DMS53 treated with DMSO at 0.1 percent for 48 hours (cell line): ENCODE results near the gene ZNF446.
A peak's percentile ranks its signal among the peaks of the same experiment; 100 is the strongest.
"Not testable (repeated sequence)": the region's sequence is repeated elsewhere in the genome, so short reads cannot be mapped to it uniquely, and the experiment has no call there.

Experiments
- DNase-seq: peaks from one replicate; lab custom pipeline; 2025; ENCODE audit not compliant: unreplicated experiment; lab: John Stamatoyannopoulos, UW

Gene ZNF446

DNA sequence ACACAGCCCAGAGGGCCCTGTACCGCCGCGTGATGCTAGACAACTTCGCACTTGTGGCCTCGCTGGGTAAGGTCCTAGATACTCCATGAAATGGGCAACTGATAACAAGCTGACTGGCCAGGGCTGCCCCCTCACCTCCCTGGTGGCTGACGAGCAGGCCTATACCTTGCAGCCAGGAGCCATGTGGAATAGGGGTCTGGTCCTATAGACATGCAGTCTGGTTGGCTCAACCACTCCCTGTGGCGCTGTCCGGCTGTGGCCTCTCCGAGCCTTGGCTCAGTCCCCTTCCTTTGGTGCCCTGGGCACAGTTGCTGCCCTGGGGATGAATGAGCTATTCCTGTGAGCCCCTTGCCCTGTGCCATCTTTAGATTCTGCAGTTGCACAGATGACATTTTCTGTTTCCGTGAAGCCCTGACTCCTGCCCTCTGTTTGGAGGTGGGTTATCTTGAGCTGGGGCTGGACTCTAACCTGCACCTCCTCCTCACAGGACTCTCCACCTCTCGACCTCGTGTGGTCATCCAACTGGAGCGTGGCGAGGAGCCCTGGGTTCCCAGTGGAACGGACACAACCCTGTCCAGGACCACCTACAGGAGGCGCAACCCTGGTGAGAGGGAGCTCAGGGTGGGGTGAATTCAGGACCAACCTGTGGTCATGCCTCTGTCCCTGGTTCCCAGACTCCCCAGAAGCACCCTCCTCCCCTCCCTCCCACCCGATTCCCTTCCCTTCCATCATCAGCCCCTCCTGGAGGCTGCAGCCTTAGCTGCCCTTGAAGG is 6.7 kb upstream of the ZNF446 start:
- DNase-seq, result no peak

DNA sequence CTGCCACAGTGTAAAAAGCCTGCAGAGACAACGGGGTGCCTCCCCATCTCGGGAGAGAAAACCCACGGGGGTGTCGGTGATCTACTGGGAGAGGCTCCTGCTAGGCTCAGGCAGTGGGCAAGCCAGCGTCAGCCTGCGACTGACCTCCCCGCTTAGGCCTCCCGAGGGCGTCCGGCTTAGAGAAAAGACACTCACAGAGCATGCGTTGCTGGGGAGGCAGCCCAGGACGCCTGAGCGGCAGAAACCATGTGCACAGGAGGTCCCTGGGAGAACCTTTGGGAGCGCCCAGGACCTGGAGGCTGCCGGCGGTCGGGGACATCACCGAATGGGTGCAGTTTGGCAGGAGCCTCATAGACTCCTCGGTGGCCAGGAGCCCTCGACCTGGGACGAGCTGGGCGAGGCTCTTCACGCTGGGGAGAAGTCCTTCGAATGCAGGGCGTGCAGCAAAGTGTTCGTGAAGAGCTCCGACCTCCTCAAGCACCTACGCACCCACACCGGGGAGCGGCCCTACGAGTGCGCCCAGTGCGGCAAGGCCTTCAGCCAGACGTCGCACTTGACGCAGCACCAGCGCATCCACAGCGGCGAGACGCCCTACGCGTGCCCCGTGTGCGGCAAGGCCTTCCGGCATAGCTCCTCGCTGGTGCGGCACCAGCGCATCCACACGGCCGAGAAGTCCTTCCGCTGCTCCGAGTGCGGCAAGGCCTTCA is 5.2 kb upstream of the ZNF446 start:
- DNase-seq, result not testable (repeated sequence)

GRCh38 chr19:58471736-58472135 is 4.4 kb upstream of the ZNF446 start:
- no peak for DNase-seq

GRCh38 chr19:58473775-58474174 is 2.4 kb upstream of the ZNF446 start:
- DNase-seq, result no peak

DNA sequence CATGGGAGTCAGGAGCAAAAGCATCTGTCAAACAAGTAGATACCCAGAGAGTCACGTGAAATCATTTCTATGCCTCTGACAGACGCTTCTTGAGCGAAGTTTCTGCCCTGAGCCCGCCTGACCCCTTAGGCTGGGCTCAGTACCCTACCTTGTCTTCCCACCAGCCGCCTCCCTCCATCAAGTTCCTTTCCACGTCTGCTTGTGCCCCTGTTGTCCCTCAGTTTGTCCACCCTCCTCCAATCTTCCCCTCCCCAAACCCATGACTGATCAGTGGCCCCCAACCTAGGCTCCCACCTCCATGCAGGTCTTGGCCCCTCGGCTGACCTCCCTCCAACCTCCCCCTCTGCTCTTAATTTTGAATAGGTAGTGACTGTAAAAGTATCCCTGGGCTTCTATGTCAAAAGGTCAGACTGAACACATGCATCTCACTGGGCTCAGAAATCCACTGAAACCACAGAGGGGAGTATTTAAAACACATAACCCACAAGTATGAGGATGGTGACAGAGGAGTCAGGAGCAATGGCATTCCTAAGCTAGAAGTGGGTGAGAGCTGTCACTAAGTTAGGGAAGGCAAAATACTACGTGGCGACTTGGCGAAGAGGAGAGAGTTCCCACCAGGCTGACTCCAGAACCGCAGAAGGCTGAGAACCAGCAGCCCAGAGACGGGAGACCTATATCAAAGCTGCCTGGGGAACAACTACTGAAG is 1.7 kb upstream of the ZNF446 start:
- DNase-seq, result no peak

DNA sequence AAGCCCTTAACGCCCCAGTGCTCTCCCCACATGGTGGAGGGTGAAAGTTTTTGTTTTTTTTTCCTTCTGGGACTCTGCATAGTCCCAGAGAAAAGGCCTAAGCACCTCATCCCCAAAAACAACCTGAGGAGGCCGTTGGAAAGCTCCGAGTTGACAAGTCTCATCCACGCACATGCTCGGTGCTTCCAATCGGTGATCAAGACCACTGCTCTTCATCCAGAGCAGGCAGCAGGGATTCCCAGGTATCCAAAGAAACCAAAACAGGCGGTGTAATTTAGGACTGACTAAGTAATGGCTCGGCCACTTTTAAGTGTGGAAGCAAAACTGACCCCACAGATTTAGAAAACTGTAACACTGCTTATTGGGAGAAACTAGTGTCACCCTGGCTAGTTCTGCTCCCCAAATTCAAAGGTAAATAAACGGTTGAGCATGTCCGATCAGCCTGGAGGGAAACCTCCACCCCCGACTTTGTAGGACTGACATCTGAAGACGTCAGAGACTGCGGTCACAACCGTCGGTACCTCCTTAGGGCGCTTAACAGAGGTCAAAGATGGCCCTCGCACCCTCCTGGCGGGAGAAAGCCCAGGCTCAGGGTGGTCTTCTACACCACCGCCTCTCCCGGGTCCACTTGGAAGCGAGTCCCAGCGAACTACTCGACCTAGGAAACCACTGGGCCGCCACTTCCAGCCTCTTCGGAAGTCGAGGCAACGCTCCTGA is 997 bp upstream of the ZNF446 start:
- DNase-seq, result peak; percentile 30

DNA sequence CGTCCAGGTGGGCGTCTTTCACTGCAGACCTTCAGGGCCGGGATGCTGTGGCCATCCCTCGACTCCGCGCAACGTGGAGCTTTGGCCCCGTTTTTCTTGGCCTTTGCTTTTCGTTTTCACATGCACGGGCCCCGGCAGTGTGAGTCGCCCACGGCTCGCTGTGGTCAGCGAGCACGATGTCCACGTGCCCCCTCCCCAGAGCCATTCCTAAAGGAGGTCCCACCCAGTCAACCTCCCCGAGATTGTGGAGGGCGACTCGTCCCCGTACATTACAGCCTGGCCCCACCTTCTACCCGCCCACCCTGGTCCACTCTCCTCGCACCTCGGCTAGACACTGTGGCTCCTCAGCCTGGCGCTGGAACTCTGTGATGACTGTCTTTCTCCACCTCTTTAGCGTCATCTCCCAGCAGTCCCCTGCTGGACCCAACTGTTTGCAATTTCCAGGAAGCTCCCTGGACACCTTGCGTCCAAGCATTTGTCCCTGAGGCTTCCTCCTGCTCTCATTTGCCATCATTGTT is 405 bp downstream of the ZNF446 start:
- peak; percentile 12 for DNase-seq

GRCh38 chr19:58477130-58477529 is 978 bp downstream of the ZNF446 start:
- no peak for DNase-seq

GRCh38 chr19:58477871-58478270 is 1.7 kb downstream of the ZNF446 start:
- no peak for DNase-seq

DNA sequence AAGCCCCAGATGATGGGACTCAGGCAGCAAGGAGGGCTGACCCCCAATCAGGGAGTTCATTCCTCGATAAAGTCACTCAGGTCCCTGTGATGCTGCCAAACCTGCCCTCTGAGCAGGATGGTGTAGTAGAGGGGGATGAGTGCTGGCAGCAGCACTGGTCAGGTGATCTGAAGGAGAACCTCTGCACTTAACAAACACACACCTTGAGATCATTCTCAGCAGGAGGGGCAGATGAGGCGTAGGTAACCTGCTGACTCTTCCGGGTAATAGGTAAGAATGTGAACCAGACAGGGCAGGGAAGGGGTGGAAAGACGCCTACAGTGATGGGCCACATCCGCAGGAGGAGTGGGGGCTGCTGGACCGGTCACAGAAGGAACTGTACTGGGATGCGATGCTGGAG is 3.2 kb downstream of the ZNF446 start:
- no peak for DNase-seq

DNA sequence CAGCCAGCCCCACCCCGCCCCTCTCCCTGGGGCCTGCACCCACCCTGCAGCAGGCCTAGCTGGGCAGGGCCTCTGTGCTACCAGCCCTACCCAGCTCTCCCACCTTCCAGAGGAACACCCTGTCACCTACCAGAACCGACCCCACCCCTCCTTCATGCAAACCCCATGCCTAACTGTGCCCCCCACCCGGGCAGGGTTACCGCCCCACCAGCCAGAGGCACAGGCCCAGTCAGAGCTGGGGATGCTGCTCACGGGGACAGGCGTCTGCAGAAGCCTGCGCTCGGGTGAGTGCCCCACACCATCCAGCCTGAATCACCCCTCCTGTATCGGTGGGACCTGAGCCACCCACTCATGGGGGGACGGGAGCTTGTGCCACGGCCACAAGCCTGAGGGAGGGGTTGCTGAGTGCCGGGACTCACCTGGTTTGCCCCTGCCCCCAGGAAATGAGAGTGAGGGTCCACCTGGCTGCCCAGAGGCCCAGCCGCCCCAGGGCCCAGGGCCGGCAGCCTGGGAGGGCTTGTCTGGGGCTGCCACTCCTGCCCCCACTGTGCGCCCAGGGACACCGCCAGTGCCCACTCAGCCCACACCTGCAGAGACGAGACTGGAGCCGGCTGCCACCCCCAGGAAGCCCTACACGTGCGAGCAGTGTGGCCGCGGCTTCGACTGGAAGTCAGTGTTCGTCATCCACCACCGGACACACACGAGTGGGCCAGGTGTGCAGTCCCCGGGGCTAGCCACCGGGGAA is 3.8 kb downstream of the ZNF446 start:
- no peak for DNase-seq

DNA sequence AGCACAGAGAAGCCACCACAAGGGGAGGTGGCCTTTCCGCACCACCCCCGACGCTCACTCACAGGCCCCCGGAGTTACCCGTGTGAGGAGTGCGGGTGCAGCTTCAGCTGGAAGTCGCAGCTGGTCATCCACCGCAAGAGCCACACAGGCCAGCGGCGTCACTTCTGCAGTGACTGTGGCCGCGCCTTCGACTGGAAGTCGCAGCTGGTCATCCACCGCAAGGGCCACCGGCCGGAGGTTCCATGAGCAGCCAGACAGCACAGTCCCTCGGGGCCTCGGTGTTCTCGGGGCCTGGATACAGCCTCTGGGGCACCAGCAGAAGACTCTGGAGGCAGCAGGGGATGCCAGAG is 4.3 kb downstream of the ZNF446 start:
- DNase-seq, result no peak

DNA sequence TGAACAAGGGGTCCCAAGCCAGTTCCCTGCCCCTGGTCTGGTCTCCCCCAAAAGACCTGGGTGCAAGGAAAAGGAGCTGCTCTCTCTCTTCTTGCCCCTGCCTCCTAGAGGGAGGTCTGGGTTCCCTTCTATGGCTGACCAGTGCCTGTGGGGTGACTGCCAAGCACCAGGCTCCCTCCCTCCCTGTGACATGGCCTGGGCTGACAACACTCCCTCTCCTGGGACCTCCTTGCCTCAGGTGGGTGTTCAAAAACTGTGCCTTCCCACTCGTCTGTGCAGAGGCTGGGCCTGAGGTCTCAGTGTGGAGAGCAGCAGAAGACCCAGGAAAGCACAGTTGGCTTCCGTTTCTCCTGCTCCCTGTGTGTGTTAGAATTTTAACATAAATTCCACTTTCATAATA is 4.7 kb downstream of the ZNF446 start:
- no peak for DNase-seq

DNA sequence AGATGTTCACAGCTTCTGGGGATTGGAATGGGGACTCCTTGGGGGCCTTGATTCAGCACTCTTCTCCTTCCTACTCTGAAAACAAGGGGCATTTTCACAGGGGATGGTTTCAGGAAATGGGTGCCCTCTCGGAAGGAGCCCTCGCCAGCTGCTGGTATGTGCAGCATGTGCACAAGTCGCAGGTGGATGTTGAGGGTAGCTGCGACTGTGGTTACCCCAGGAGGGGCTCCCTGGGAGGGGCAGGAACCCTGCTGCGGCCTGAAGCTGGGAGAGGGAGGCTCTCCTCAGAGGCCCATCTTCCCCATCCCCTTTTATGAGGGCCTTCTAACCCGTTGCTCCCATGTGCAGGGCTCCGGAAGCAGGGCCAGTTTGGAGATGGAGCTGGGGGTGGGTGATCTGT is 6.2 kb downstream of the ZNF446 start:
- DNase-seq, result no peak

DNA sequence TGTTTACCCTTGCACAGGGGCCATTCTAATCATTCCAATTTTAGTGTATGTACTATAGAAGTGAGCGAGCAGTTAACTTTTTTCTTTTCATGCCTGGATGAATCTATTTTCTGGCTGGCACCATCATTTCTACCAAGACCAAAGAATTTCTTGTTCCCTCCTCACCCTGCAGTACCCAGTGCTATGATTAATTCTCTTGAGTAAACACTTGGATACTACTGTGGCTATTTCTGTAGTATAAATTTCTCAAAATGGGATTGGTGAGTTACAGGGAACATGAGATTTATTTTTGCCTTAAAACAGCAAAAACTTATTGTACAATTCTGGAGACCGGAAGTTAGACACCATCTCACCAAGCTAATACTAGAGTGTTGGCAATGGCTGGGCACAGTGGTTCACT is 7.6 kb downstream of the ZNF446 start:
- DNase-seq, result no peak

GRCh38 chr19:58484349-58484748 is 8.2 kb downstream of the ZNF446 start:
- not testable (repeated sequence) for DNase-seq

GRCh38 chr19:58491393-58491792 is 15.2 kb downstream of the ZNF446 start:
- no peak for DNase-seq

DNA sequence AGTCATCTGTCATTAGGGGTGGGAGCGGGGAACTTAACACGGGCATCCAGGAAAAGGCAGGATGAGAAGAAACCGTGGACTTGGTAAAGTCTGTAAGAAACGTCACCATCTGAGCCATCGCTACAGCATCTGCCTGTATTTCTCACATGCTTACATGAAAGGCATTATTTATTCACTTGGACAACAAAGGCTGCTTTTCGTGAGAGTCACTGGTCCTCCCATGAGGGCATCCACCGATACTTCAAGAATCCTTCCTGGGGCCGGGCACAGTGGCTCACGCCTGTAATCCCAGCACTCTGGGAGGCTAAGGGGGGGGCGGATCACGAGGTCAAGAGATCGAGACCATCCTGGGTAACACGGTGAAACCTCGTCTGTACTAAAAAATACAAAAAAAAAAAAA is 16.1 kb downstream of the ZNF446 start:
- no peak for DNase-seq

DNA sequence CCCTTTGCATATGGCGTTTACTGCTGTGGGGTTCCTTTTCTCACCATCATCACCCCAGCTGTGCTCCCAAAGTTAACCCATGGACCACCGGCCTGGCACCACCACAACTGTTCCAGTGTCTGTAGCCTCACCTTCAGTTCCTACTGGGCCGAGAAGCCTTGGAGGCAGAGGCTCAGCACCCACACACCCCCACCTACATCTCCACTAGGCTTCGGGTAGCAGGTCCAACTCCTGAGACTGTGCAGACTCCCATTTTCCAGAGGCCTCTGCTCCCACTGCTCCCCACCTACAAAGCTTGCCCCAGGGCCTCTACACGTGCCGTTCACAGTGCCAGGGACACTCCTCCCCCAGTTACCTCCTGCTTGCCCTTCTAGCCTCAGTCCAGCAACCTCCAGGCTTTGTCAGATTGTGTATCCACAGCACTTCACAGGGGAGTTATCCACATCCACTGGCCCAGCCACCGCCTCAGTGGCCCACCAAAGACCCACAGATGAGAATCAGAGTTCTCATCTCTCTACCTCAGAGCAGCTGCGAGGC is 21.6 kb downstream of the ZNF446 start:
- no peak for DNase-seq

GRCh38 chr19:58498316-58499020 is 22.3 kb downstream of the ZNF446 start:
- no peak for DNase-seq
